T-cell (primary cell): ENCODE data around the gene ADD3. TPM values are rescaled to one million over a fixed set of nuclear protein-coding genes. Genes with fewer than 3 reads are reported as not detected.

ENCODE experiments used
- ATAC-seq, 4 experiments: fragments of 200-7000 bp in 3 of 4; fragments of 150-1000 bp in 1 of 4; cut with Tn5 transposase; replicated peaks in 1 of 4; 1 replicate in 3 of 4; 2 replicates in 1 of 4; pipeline ENCODE4 v1.10.0; 2021; ENCODE audit warnings: moderate library complexity in 3 of 4, mild to moderate bottlenecking in 2 of 4, moderate number of reproducible peaks in 1 of 4
- CTCF ChIA-PET, 2 donors: fragments of 300-600 bp; sonication (Branson Sonifier 250); formaldehyde crosslinking; loops; one replicate each; lab custom pipeline; 2022; ENCODE audit warnings: antibody characterized with exemption in 2 of 2; lab: Charles Lee
- POLR2A ChIA-PET, 2 donors: fragments of 300-600 bp; sonication (Branson Sonifier 250); formaldehyde crosslinking; loops; one replicate each; lab custom pipeline; 2022; ENCODE audit warnings: antibody characterized with exemption in 2 of 2; lab: Charles Lee
- DNase-seq, 35 experiments: peaks; one replicate each; pipeline versions ENCODE4 v3.0.0 to v3.0.0-alpha.2; 2013 to 2023
- H3K27ac ChIP-seq: one replicate; pipeline ENCODE4 v1.5.1; 2013; ENCODE audit warnings: low read length
- H3K27me3 ChIP-seq, 2 experiments: replicated peaks in 1 of 2; 1 replicate in 1 of 2; 2 replicates in 1 of 2; pipeline versions ENCODE4 v1.6.1 to v1.7.0; 2013; ENCODE audit warnings: low read length in 1 of 2, mixed read lengths in 1 of 2; ENCODE audit not compliant: control insufficient read depth in 2 of 2, insufficient read depth in 2 of 2; ENCODE audit errors: extremely low read depth in 1 of 2
- H3K36me3 ChIP-seq, 2 donors: 1 replicate in 1 of 2; 2 replicates in 1 of 2; pipeline versions ENCODE4 v1.6.1 to v1.7.0; 2013; ENCODE audit warnings: low read length in 1 of 2; ENCODE audit not compliant: control insufficient read depth in 2 of 2, insufficient read depth in 1 of 2; ENCODE audit errors: extremely low read depth in 1 of 2
- H3K4me1 ChIP-seq, 2 experiments: 1 replicate in 1 of 2; 2 replicates in 1 of 2; pipeline versions ENCODE4 v1.6.1 to v1.7.0; 2013; ENCODE audit warnings: low read length in 2 of 2, mixed read lengths in 1 of 2; ENCODE audit not compliant: insufficient read depth in 2 of 2, control insufficient read depth in 1 of 2; ENCODE audit errors: extremely low read depth in 1 of 2
- H3K4me3 ChIP-seq, 2 donors: 1 replicate in 1 of 2; 2 replicates in 1 of 2; pipeline versions ENCODE4 v1.5.1 to v1.7.0; 2013; ENCODE audit warnings: mild to moderate bottlenecking in 2 of 2, low read length in 1 of 2, moderate library complexity in 1 of 2; ENCODE audit not compliant: control insufficient read depth in 1 of 2; ENCODE audit errors: extremely low read depth in 1 of 2
- H3K9me3 ChIP-seq: 2 replicates; pipeline ENCODE4 v1.7.0; 2013
- H3K27ac Mint-ChIP-seq, 2 donors: one replicate each; pipeline ENCODE4 v1.8.0; 2020 to 2021; ENCODE audit warnings: mild to moderate bottlenecking in 2 of 2, mixed read lengths in 2 of 2
- H3K27me3 Mint-ChIP-seq, 2 donors: one replicate each; pipeline ENCODE4 v1.8.0; 2021 to 2022; ENCODE audit warnings: mixed read lengths in 2 of 2
- H3K36me3 Mint-ChIP-seq: one replicate; pipeline ENCODE4 v1.8.0; 2021; ENCODE audit warnings: mixed read lengths
- H3K4me1 Mint-ChIP-seq, 3 donors: one replicate each; pipeline ENCODE4 v1.8.0; 2020 to 2022; ENCODE audit warnings: mixed read lengths in 3 of 3, mild to moderate bottlenecking in 1 of 3
- H3K4me3 Mint-ChIP-seq, 3 donors: one replicate each; pipeline ENCODE4 v1.8.0; 2020 to 2022; ENCODE audit warnings: mild to moderate bottlenecking in 3 of 3, mixed read lengths in 3 of 3, moderate library complexity in 3 of 3
- H3K9me3 Mint-ChIP-seq, 3 donors: one replicate each; pipeline ENCODE4 v1.8.0; 2020 to 2022; ENCODE audit warnings: mixed read lengths in 3 of 3
- WGBS: methylation state at CpG from one replicate; pipeline ENCODE4 v1.1.5; 2013; ENCODE audit warnings: missing lambda C conversion rate; ENCODE audit not compliant: insufficient coverage; 5-methylcytosine and 5-hydroxymethylcytosine counted together
- total RNA-seq, 35 experiments: library from RNA in 6 of 35; stranded (reverse) in 6 of 35; fragments of 120-200 nt in 1 of 35; gene quantifications; one replicate each; pipeline versions ENCODE4 v1.2.1 to v1.2.4 and lab custom pipeline; 2013 to 2026

Gene ADD3
- total RNA-seq, 5 donors from 2014 or later (not counting 1 experiment from before 2014, with no cell fraction given), result 296 to 481 (median 303) TPM

- POLR2A ChIA-PET, result interaction anchor here in 1 of 2 donors (0.6 to 1.3 kb wide), 4 partner anchors 11 to 312 kb away, joined by 3 to 5 read pairs (median 4); no protein-coding TSS in a partner anchor
- Mint-ChIP-seq H3K9me3 (no peaks in the 10 kb centered on the region), H3K27me3 (no peaks in the 10 kb centered on the region), H3K36me3 (peaks cover 12% of the 10 kb centered on the region), H3K27ac (peak overlapping the region; percentile 91), H3K4me1 (peaks cover 91 to 93% (median 92%) of the 10 kb centered on the region in 3 donors), H3K4me3 (peak overlapping the region; percentile 24 to 84 (median 31))
- H3K4me3 ChIP-seq, result no peak overlapping the region
- H3K9me3 ChIP-seq, result no peaks in the 10 kb centered on the region
- DNase-seq (peak in 3 of 35 experiments; percentile 17 to 37 (median 24)), ATAC-seq (peak in 1 of 4 experiments; percentile 9)
- H3K27me3 ChIP-seq, result no peaks in the 10 kb centered on the region
- CTCF ChIA-PET, result interaction anchor here (0.5 to 1.1 kb wide), 3 partner anchors 9 to 79 kb away, joined by 3 to 4 read pairs (median 3); no protein-coding TSS in a partner anchor
- peak overlapping the region; percentile 55 for H3K27ac ChIP-seq
- WGBS, result 33% methylated on average over 2 of the region's 3 CpGs
- peaks cover 0 to 6% of the 10 kb centered on the region in 2 donors for H3K36me3 ChIP-seq
- peaks cover 50 to 66% of the 10 kb centered on the region in 2 experiments for H3K4me1 ChIP-seq
Observed at GRCh38 chr10:110081911-110082310, 74.1 kb downstream of the ADD3 start.

GRCh38 chr10:110083884-110084283, 76.1 kb downstream of the ADD3 start:
- ChIA-PET POLR2A (interaction anchor here (0.9 to 1.5 kb wide), 4 partner anchors 11 to 76 kb away, joined by 3 to 5 read pairs (median 4); partner anchors contain the start of gene ADD3 (in 1 of the 2)), CTCF (interaction anchor here in 1 of 2 donors (0.6 to 1.3 kb wide), 5 partner anchors 11 to 120 kb away, joined by 3 to 4 read pairs (median 3); no protein-coding TSS in a partner anchor)
- no peaks in the 10 kb centered on the region for H3K9me3 ChIP-seq
- H3K27ac Mint-ChIP-seq, result peak overlapping the region; percentile 57 to 81
- ATAC-seq (no peak), DNase-seq (no peak)
- H3K4me1 Mint-ChIP-seq, result peaks cover 91 to 93% (median 91%) of the 10 kb centered on the region in 3 donors
- no peaks in the 10 kb centered on the region for H3K27me3 ChIP-seq
- no peaks in the 10 kb centered on the region for H3K27me3 Mint-ChIP-seq
- peak overlapping the region in 1 of 3 donors; percentile 27 for H3K4me3 Mint-ChIP-seq
- peaks cover 47 to 62% of the 10 kb centered on the region in 2 experiments for H3K4me1 ChIP-seq
- no peaks in the 10 kb centered on the region for H3K9me3 Mint-ChIP-seq
- H3K36me3 ChIP-seq, result peaks cover 0 to 6% of the 10 kb centered on the region in 2 donors
- no peak overlapping the region for H3K4me3 ChIP-seq
- H3K36me3 Mint-ChIP-seq, result peaks cover 12% of the 10 kb centered on the region
- H3K27ac ChIP-seq, result peak overlapping the region; percentile 4

DNA sequence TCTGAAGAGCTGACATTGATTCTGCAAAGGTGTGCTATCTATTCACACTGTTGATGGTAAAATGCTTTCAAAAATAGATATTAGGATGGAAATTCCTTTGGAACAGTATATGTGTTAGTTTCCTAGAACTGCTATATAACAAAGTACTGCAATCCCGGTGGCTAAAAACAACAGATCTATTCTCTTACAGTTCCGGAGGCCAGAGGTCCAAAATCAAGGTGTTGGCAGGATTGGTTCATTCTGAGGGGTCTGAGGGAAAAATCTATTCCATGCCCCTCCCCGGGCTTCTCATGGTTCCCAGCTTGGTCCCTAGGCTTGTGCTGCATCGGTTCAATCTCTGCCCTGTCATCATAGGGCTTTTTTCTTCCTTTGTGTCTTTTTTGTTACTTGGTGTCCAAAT, 79.9 kb downstream of the ADD3 start:
- Histone ChIP-seq H3K36me3 (peaks cover 0 to 6% of the 10 kb centered on the region in 2 donors), H3K27ac (peak overlapping the region; percentile 85), H3K4me3 (no peak overlapping the region), H3K4me1 (peaks cover 28 to 33% of the 10 kb centered on the region in 2 experiments), H3K9me3 (no peaks in the 10 kb centered on the region), H3K27me3 (no peaks in the 10 kb centered on the region)
- Mint-ChIP-seq H3K36me3 (peaks cover 24% of the 10 kb centered on the region), H3K4me1 (peaks cover 78 to 87% (median 81%) of the 10 kb centered on the region in 3 donors), H3K27me3 (no peaks in the 10 kb centered on the region), H3K9me3 (no peaks in the 10 kb centered on the region), H3K4me3 (peak overlapping the region in 1 of 3 donors; percentile 36), H3K27ac (peak overlapping the region; percentile 81 to 82)
- ATAC-seq (no peak), DNase-seq (no peak)
- 100% methylated on average over 1 of the region's 4 CpGs for WGBS
- ChIA-PET CTCF (no interaction called here), POLR2A (interaction anchor here in 1 of 2 donors (0.6 kb wide), 2 partner anchors 14 to 27 kb away, joined by 3 read pairs; no protein-coding TSS in a partner anchor)

- Histone ChIP-seq H3K4me1 (peaks cover 23 to 29% of the 10 kb centered on the region in 2 experiments), H3K9me3 (no peaks in the 10 kb centered on the region), H3K27ac (no peak overlapping the region), H3K4me3 (no peak overlapping the region), H3K36me3 (peaks cover 0 to 4% of the 10 kb centered on the region in 2 donors), H3K27me3 (no peaks in the 10 kb centered on the region)
- no CpG with 5 or more reads among the region's 4 CpGs for WGBS
- CTCF ChIA-PET, result interaction anchor here in 1 of 2 donors (0.6 to 0.9 kb wide), 5 partner anchors 10 to 198 kb away, joined by 3 to 5 read pairs (median 3); no protein-coding TSS in a partner anchor
- ATAC-seq, result no peak
- peaks cover 20% of the 10 kb centered on the region for H3K36me3 Mint-ChIP-seq
- H3K4me1 Mint-ChIP-seq, result peaks cover 72 to 86% (median 79%) of the 10 kb centered on the region in 3 donors
- H3K4me3 Mint-ChIP-seq, result peak overlapping the region in 1 of 3 donors; percentile 36
- POLR2A ChIA-PET, result interaction anchor here (0.6 to 0.7 kb wide), 2 partner anchors 147 to 1082 kb away, joined by 5 to 6 read pairs; no protein-coding TSS in a partner anchor
- peak overlapping the region; percentile 28 to 81 for H3K27ac Mint-ChIP-seq
- no peaks in the 10 kb centered on the region for H3K27me3 Mint-ChIP-seq
- H3K9me3 Mint-ChIP-seq, result no peaks in the 10 kb centered on the region
- no peak for DNase-seq
Observed at GRCh38 chr10:110088367-110089104, 80.8 kb downstream of the ADD3 start.

DNA sequence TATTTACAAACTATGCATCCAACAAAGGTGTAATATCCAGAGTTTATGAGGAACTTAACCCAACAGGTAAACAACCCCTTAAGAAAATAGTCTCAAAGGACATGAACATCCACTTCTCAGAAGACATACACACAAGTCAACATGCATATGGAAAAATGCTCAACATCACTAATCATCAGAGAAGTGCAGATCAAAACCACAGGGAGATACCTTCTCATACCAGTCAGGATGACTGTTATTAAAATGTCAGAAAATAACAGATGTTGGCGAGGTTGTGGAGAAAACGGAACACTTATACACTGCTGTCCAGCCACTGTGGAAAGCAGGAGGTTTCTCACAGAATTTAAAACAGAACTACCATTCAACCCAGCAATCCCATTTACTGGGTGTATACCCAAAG, 84.0 kb downstream of the ADD3 start:
- no peak overlapping the region for H3K27ac Mint-ChIP-seq
- H3K4me3 Mint-ChIP-seq, result no peak overlapping the region
- CTCF ChIA-PET, result interaction anchor here in 1 of 2 donors (0.7 kb wide), 1 partner anchor 113 kb away, joined by 3 read pairs; no protein-coding TSS in a partner anchor
- no peaks in the 10 kb centered on the region for H3K9me3 Mint-ChIP-seq
- ATAC-seq (no peak), DNase-seq (no peak)
- peaks cover 76 to 89% (median 80%) of the 10 kb centered on the region in 3 donors for H3K4me1 Mint-ChIP-seq
- Histone ChIP-seq H3K4me3 (no peak overlapping the region), H3K9me3 (no peaks in the 10 kb centered on the region), H3K4me1 (peaks cover 13 to 28% of the 10 kb centered on the region in 2 experiments), H3K36me3 (no peaks in the 10 kb centered on the region), H3K27ac (no peak overlapping the region), H3K27me3 (no peaks in the 10 kb centered on the region)
- no CpG with 5 or more reads among the region's 2 CpGs for WGBS
- POLR2A ChIA-PET, result no interaction called here
- H3K36me3 Mint-ChIP-seq, result peaks cover 18% of the 10 kb centered on the region
- H3K27me3 Mint-ChIP-seq, result no peaks in the 10 kb centered on the region

DNA sequence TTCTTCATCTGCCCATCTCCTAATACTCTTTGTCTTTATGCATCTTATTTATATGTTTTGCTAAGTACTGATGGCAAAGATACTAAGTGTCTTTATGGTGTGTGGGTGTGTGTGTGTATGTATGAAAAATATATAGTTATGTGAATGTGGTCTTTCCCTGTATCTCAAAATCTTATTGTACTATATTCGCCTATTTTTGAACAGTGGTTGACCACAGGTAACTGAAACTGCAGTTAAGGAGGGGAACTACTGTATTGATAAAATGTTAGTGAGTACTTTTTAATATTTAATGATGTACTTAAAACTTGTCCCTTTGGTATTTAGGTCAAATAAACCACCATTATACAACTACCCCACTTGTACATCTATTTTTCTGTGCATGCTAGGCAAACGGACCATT, 85.9 kb downstream of the ADD3 start:
- no peaks in the 10 kb centered on the region for H3K9me3 Mint-ChIP-seq
- H3K36me3 Mint-ChIP-seq, result peaks cover 18% of the 10 kb centered on the region
- peaks cover 75 to 88% (median 81%) of the 10 kb centered on the region in 3 donors for H3K4me1 Mint-ChIP-seq
- DNase-seq, result no peak
- CTCF ChIA-PET, result no interaction called here
- H3K27ac ChIP-seq, result no peak overlapping the region
- H3K9me3 ChIP-seq, result no peaks in the 10 kb centered on the region
- peak overlapping the region in 1 of 2 donors; percentile 15 for H3K27ac Mint-ChIP-seq
- no peak for ATAC-seq
- POLR2A ChIA-PET, result interaction anchor here (0.6 to 0.8 kb wide), 4 partner anchors 17 to 108 kb away, joined by 3 to 4 read pairs (median 3); no protein-coding TSS in a partner anchor
- WGBS, result no CpG with 5 or more reads among the region's 2 CpGs
- no peaks in the 10 kb centered on the region for H3K36me3 ChIP-seq
- H3K4me3 ChIP-seq, result no peak overlapping the region
- peaks cover 6 to 15% of the 10 kb centered on the region in 2 experiments for H3K4me1 ChIP-seq
- no peak overlapping the region for H3K4me3 Mint-ChIP-seq
- H3K27me3 ChIP-seq, result no peaks in the 10 kb centered on the region
- H3K27me3 Mint-ChIP-seq, result no peaks in the 10 kb centered on the region
